HepG2 (cell line): Measurements from ENCODE around the gene AP2A2. TPM values are rescaled to one million over a fixed set of nuclear protein-coding genes. Genes with fewer than 3 reads are reported as not detected.

ENCODE experiments used
- GABPB1 ChIP-seq: IDR thresholded peaks from 2 replicates; pipeline ENCODE4 v1.6.1; 2016; ENCODE audit warnings: mild to moderate bottlenecking, missing genetic modification reagents, moderate library complexity, missing compliant biosample characterization
- GFI1 ChIP-seq: sonication (generic); formaldehyde crosslinking; IDR thresholded peaks from 2 replicates; pipeline ENCODE4 v1.5.0; 2020; ENCODE audit warnings: missing genetic modification reagents, mild to moderate bottlenecking, borderline replicate concordance
- HMG20A ChIP-seq: IDR thresholded peaks from 2 replicates; pipeline ENCODE4 v1.6.1; 2016; ENCODE audit warnings: borderline replicate concordance
- MEIS1 ChIP-seq: sonication (generic); formaldehyde crosslinking; IDR thresholded peaks from 2 replicates; pipeline ENCODE4 v1.9.0; 2021; ENCODE audit warnings: mild to moderate bottlenecking, missing genetic modification reagents, moderate library complexity, borderline replicate concordance
- MIXL1 ChIP-seq: IDR thresholded peaks from 2 replicates; pipeline ENCODE4 v1.6.1; 2016
- MTERF4 ChIP-seq: sonication (generic); formaldehyde crosslinking; IDR thresholded peaks from 2 replicates; pipeline ENCODE4 v1.8.0; 2023; ENCODE audit warnings: mild to moderate bottlenecking, missing genetic modification reagents
- PHF8 ChIP-seq: sonication (generic); formaldehyde crosslinking; IDR thresholded peaks from 2 replicates; pipeline ENCODE4 v1.5.0; 2020; ENCODE audit warnings: missing genetic modification reagents
- PITX1 ChIP-seq: sonication (generic); formaldehyde crosslinking; IDR thresholded peaks from 2 replicates; pipeline ENCODE4 v1.5.1; 2020; ENCODE audit warnings: mild to moderate bottlenecking, missing genetic modification reagents
- SIN3A ChIP-seq: IDR thresholded peaks from 2 replicates; pipeline ENCODE4 v1.6.1; 2011; ENCODE audit warnings: low read depth, mild to moderate bottlenecking, control low read depth, low read length, borderline replicate concordance
- ZBTB44 ChIP-seq: sonication (generic); formaldehyde crosslinking; IDR thresholded peaks from 2 replicates; pipeline ENCODE4 v1.4.0; 2020; ENCODE audit warnings: missing genetic modification reagents
- ZNF253 ChIP-seq: sonication (generic); formaldehyde crosslinking; IDR thresholded peaks from 2 replicates; pipeline ENCODE4 v1.8.0; 2022; ENCODE audit warnings: mild to moderate bottlenecking, missing genetic modification reagents, borderline replicate concordance
- ZNF646 ChIP-seq: sonication (generic); formaldehyde crosslinking; IDR thresholded peaks from 2 replicates; pipeline ENCODE4 v1.9.0; 2021; ENCODE audit warnings: mild to moderate bottlenecking, missing genetic modification reagents
- ZNF761 ChIP-seq: sonication (generic); formaldehyde crosslinking; conservative IDR thresholded peaks from 2 replicates; pipeline ENCODE4 v1.4.0; 2020; ENCODE audit warnings: mild to moderate bottlenecking, missing genetic modification reagents
- polyA plus RNA-seq, 8 experiments: library from polyadenylated mRNA; depleted of rRNA in 3 of 8; stranded (reverse) in 7 of 8; unstranded in 1 of 8; fragments of >200 nt; fragmentation: Illumina TruSeq in 4 of 8; extraction: Trizol in 4 of 8; gene quantifications; 2 replicates each; pipeline versions ENCODE4 v1.2.1 to v1.2.3, GENCODE V29; 2011 to 2016; ENCODE audit warnings: low read depth in 4 of 8, missing spikeins in 1 of 8, mixed read lengths in 1 of 8; ENCODE audit not compliant: insufficient read depth in 1 of 8
- total RNA-seq, 5 experiments: library from RNA; depleted of rRNA; stranded (reverse); fragments of >200 nt; fragmentation: Illumina TruSeq; extraction: Trizol; gene quantifications; 2 replicates each; pipeline ENCODE4 v1.2.3, GENCODE V29; 2016; ENCODE audit warnings: low read depth in 1 of 5
- TF ChIP-seq, protein P1 (sequence below), 2 experiments: sonication (generic) in 1 of 2; formaldehyde crosslinking in 1 of 2; IDR thresholded peaks; 2 replicates each; pipeline versions ENCODE4 v1.4.0 to v1.6.1; 2018 to 2020; ENCODE audit warnings: missing genetic modification reagents in 2 of 2, borderline replicate concordance in 1 of 2, low read depth in 1 of 2, mild to moderate bottlenecking in 1 of 2, missing biosample characterization in 1 of 2
- TF ChIP-seq, protein P2 (sequence below): IDR thresholded peaks from 2 replicates; pipeline ENCODE4 v1.6.1; 2016; ENCODE audit warnings: low read depth

Gene AP2A2
- total and polyA plus RNA-seq, 2 of the 13 experiments (the other 11 are each of a cell fraction or from before 2014, with no cell fraction given): 25.7 to 75.7 TPM

- no peak for TF ChIP-seq PITX1 (CRISPR knock-in tag)
- TF ChIP-seq, protein P1, sequence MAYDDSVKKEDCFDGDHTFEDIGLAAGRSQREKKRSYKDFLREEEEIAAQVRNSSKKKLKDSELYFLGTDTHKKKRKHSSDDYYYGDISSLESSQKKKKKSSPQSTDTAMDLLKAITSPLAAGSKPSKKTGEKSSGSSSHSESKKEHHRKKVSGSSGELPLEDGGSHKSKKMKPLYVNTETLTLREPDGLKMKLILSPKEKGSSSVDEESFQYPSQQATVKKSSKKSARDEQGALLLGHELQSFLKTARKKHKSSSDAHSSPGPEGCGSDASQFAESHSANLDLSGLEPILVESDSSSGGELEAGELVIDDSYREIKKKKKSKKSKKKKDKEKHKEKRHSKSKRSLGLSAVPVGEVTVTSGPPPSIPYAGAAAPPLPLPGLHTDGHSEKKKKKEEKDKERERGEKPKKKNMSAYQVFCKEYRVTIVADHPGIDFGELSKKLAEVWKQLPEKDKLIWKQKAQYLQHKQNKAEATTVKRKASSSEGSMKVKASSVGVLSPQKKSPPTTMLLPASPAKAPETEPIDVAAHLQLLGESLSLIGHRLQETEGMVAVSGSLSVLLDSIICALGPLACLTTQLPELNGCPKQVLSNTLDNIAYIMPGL (CRISPR knock-in tag; IDR thresholded peaks at IDR 0.05; ENCODE audit: borderline replicate concordance in 1 of 2, low read depth in 1 of 2): peak in 1 of 2 experiments; percentile 38; a peak in 2 of 4 replicates
- TF ChIP-seq, protein P2, sequence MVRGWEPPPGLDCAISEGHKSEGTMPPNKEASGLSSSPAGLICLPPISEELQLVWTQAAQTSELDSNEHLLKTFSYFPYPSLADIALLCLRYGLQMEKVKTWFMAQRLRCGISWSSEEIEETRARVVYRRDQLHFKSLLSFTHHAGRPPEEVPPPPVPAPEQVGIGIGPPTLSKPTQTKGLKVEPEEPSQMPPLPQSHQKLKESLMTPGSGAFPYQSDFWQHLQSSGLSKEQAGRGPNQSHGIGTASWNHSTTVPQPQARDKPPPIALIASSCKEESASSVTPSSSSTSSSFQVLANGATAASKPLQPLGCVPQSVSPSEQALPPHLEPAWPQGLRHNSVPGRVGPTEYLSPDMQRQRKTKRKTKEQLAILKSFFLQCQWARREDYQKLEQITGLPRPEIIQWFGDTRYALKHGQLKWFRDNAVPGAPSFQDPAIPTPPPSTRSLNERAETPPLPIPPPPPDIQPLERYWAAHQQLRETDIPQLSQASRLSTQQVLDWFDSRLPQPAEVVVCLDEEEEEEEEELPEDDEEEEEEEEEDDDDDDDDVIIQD (CRISPR knock-in tag): no peak
- TF ChIP-seq MIXL1 (CRISPR knock-in tag): 0 out of 2 replicates have a peak, but pooled peaks have one; percentile 17
- no peak for TF ChIP-seq GFI1 (CRISPR knock-in tag)
- TF ChIP-seq ZBTB44 (CRISPR knock-in tag): no peak
- TF ChIP-seq HMG20A (CRISPR knock-in tag): no peak
- no peak for TF ChIP-seq ZNF646 (CRISPR knock-in tag)
- TF ChIP-seq ZNF761 (CRISPR knock-in tag): no peak
- 0 out of 2 replicates have a peak, but pooled peaks have one; percentile 16 for TF ChIP-seq GABPB1 (CRISPR knock-in tag)
- TF ChIP-seq SIN3A: no peak
- no peak for TF ChIP-seq ZNF253
- TF ChIP-seq PHF8: peak; percentile 45; the same call in 1 of the 2 replicates
- TF ChIP-seq MEIS1 (CRISPR knock-in tag): no peak
- 0 out of 2 replicates have a peak, but pooled peaks have one; percentile 3 for TF ChIP-seq MTERF4 (CRISPR knock-in tag)
Measured at GRCh38 chr11:911031-911889, 14.4 kb upstream of the AP2A2 start (continued).
